ENCODE data around the gene PHLDB2.
A peak's percentile ranks its signal among the peaks of the same experiment; 100 is the strongest.

Gene PHLDB2

DNA sequence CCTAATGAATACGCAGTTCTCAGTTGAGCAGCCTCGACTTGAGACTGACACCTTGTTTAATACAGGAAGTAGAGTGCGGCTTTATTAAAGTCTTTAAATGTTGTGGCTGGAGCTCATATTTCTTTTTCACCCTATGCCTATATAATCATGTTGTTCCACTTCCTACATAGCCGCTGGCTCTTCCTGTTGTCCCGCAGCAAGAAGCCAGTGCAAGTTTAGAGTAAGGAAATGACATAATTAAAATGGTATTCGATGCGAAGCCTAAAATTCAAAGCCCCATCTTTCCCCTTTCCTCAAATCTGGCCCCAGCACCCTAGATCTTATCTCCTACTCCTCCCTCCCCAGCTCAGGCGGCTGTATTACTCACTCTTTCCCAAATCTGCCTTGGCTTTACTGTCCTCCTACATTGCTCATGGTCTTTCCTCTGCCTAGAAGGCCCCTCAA, 7.5 kb upstream of the PHLDB2 start:
- no peaks in the 10 kb centered on the region for H3K27me3 ChIP-seq (ENCODE audit: control insufficient read depth in 1 of 2, insufficient read depth in 2 of 2, low read length in 2 of 2)
- no peak overlapping the region for H3K4me3 ChIP-seq (ENCODE audit: low read depth in 1 of 2, low read length in 2 of 2)
- no peaks in the 10 kb centered on the region for H3K36me3 ChIP-seq (ENCODE audit: insufficient read depth, low read length)
- H3K9me3 ChIP-seq (ENCODE audit: low read length) = no peaks in the 10 kb centered on the region
- peaks cover 15% of the 10 kb centered on the region for H3K4me1 ChIP-seq (ENCODE audit: insufficient read depth, low read length)
- no peak overlapping the region for H3K27ac ChIP-seq (ENCODE audit: low read depth, low read length)
- no peak overlapping the region for H3K9ac ChIP-seq (ENCODE audit: low read length)

DNA sequence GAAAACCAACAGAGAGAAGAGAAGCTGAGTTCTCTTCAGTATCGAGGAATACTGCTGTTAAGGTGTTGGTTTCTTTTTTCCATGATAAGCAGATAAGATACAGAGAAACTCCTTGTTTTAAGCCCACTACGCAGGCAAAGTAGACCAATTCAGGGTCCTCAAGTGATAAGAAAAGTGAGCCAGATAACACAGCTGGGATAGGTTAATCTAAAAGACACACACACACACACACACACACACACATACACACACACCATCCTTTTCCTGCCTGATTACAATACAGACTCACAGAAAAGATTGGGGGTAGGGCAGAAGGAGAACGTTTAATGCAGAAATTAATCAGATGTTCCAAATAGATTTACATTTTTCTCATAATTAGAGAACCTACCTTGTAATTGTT, 6.5 kb upstream of the PHLDB2 start:
- Histone ChIP-seq H3K4me3 (ENCODE audit: low read depth in 1 of 2, low read length in 2 of 2) (no peak overlapping the region), H3K27ac (ENCODE audit: low read depth, low read length) (no peak overlapping the region), H3K9ac (ENCODE audit: low read length) (no peak overlapping the region)

DNA sequence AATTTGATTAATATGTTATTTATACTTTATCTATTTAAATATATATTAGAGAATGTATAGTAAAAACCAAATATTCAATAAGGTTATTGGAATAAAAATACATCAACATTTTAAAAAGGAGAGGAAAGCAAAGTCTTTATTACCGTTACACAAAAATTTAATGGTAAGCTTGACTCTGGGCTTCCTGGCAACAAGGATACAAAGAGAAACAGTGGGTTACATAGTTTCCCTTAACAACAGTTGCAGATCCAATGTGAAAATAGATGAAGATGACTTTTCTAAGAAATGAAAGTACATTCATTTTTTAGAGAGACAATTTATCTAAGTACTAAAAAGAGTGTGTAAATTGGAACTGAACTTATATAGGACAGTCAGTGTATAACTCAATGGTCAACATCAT, 6.0 kb upstream of the PHLDB2 start:
- Histone ChIP-seq H3K4me3 (ENCODE audit: low read depth in 1 of 2, low read length in 2 of 2) (no peak overlapping the region), H3K9me3 (ENCODE audit: low read length) (no peaks in the 10 kb centered on the region), H3K4me1 (ENCODE audit: insufficient read depth, low read length) (peaks cover 21% of the 10 kb centered on the region), H3K27ac (ENCODE audit: low read depth, low read length) (no peak overlapping the region), H3K36me3 (ENCODE audit: insufficient read depth, low read length) (no peaks in the 10 kb centered on the region), H3K27me3 (ENCODE audit: control insufficient read depth in 1 of 2, insufficient read depth in 2 of 2, low read length in 2 of 2) (no peaks in the 10 kb centered on the region), H3K9ac (ENCODE audit: low read length) (no peak overlapping the region)

More for the DNA sequence above, 6.5 kb upstream of the PHLDB2 start:
- Histone ChIP-seq H3K36me3 (ENCODE audit: insufficient read depth, low read length) (no peaks in the 10 kb centered on the region), H3K27me3 (ENCODE audit: control insufficient read depth in 1 of 2, insufficient read depth in 2 of 2, low read length in 2 of 2) (no peaks in the 10 kb centered on the region), H3K9me3 (ENCODE audit: low read length) (no peaks in the 10 kb centered on the region), H3K4me1 (ENCODE audit: insufficient read depth, low read length) (peaks cover 21% of the 10 kb centered on the region)

DNA sequence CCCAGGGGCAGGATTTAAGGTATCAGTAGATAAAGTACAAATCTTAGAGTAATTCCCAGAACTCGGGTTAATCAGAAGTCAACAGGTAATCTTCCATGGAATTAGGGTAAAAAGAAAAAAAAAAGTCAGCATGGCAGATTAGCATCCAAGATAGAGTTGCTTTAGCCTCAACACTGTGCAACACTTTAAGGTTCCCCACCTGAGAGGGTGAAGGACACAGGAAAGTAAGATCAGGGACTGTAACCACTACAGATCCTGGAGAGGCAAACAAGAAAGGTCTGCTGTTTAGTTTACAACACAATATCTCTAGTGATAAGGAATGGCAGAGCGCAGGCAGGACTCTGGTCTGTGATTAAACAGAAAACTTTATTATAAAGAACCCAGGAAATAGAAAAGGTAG, 4.1 kb upstream of the PHLDB2 start:
- Histone ChIP-seq H3K9me3 (ENCODE audit: low read length) (no peaks in the 10 kb centered on the region), H3K27me3 (ENCODE audit: control insufficient read depth in 1 of 2, insufficient read depth in 2 of 2, low read length in 2 of 2) (no peaks in the 10 kb centered on the region), H3K27ac (ENCODE audit: low read depth, low read length) (no peak overlapping the region), H3K4me1 (ENCODE audit: insufficient read depth, low read length) (peaks cover 30% of the 10 kb centered on the region), H3K36me3 (ENCODE audit: insufficient read depth, low read length) (no peaks in the 10 kb centered on the region), H3K9ac (ENCODE audit: low read length) (no peak overlapping the region), H3K4me3 (ENCODE audit: low read depth in 1 of 2, low read length in 2 of 2) (no peak overlapping the region)

DNA sequence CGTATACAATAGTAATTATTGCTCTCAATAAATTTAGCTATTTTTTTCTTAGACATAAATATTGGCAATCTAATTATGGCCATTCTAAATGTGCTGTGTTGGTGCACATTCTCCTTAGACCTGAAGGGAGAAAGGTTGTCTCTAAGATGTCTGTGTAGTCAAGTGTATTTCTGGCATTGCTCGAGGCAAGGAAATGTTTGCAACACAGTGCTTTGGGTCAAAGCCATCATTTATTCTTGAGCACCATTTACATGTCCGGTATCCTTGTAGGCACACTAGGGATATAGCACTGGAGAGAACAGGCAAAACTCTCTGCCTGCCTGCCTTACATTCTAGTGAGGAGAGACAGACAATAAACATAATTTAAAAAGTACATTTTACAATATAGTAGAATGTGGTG, 2.6 kb upstream of the PHLDB2 start:
- H3K9me3 ChIP-seq (ENCODE audit: low read length) = no peaks in the 10 kb centered on the region
- H3K4me1 ChIP-seq (ENCODE audit: insufficient read depth, low read length) = peaks cover 32% of the 10 kb centered on the region
- no peak overlapping the region for H3K4me3 ChIP-seq (ENCODE audit: low read depth in 1 of 2, low read length in 2 of 2)
- H3K27ac ChIP-seq (ENCODE audit: low read depth, low read length) = no peak overlapping the region
- no peaks in the 10 kb centered on the region for H3K27me3 ChIP-seq (ENCODE audit: control insufficient read depth in 1 of 2, insufficient read depth in 2 of 2, low read length in 2 of 2)
- H3K9ac ChIP-seq (ENCODE audit: low read length) = no peak overlapping the region
- no peaks in the 10 kb centered on the region for H3K36me3 ChIP-seq (ENCODE audit: insufficient read depth, low read length)

DNA sequence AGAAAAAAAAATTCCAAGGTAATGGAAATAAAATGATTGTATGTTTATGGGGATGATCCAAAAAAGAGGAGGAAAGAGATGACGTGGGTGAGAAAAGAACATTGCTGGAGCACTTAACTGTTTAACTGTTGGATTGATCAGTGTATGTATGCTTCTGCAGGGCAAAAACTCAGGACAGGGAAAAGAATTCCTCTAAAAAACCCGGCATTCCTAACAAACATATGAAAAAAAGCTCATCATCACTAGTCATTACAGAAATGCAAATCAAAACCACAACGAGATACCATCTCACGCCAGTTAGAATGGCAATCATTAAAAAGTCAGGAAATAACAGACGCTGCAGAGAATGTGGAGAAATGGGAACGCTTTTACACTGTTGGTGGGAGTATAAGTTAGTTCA, 1.6 kb upstream of the PHLDB2 start:
- no peak overlapping the region for H3K9ac ChIP-seq (ENCODE audit: low read length)
- no peak overlapping the region for H3K4me3 ChIP-seq (ENCODE audit: low read depth in 1 of 2, low read length in 2 of 2)
- no peaks in the 10 kb centered on the region for H3K36me3 ChIP-seq (ENCODE audit: insufficient read depth, low read length)
- H3K4me1 ChIP-seq (ENCODE audit: insufficient read depth, low read length) = peaks cover 41% of the 10 kb centered on the region
- H3K27ac ChIP-seq (ENCODE audit: low read depth, low read length) = no peak overlapping the region
- H3K9me3 ChIP-seq (ENCODE audit: low read length) = no peaks in the 10 kb centered on the region
- no peaks in the 10 kb centered on the region for H3K27me3 ChIP-seq (ENCODE audit: control insufficient read depth in 1 of 2, insufficient read depth in 2 of 2, low read length in 2 of 2)

DNA sequence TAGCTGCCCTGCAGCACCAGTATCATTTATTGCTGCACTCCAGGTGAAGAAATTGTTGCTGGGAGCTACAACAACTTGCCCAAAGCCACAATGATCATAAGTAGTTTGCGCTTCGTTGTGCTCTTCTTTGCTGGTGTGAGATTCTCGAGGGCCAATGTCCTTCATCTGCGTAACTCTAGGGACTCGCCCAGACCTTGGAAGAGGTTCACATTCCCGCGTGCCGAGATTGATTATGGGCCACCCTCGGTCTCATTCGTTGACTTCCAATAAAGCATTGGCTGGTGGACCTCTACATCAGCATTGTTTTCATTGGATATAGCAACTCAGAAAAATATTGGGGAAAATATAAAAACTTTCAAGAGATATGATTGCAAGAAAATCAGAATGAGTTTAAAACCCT, 423 bp upstream of the PHLDB2 start:
- H3K9me3 ChIP-seq (ENCODE audit: low read length) = no peaks in the 10 kb centered on the region
- H3K27ac ChIP-seq (ENCODE audit: low read depth, low read length) = peak overlapping the region; percentile 77
- H3K4me1 ChIP-seq (ENCODE audit: insufficient read depth, low read length) = peaks cover 44% of the 10 kb centered on the region
- H3K9ac ChIP-seq (ENCODE audit: low read length) = peak overlapping the region; percentile 77
- H3K27me3 ChIP-seq (ENCODE audit: control insufficient read depth in 1 of 2, insufficient read depth in 2 of 2, low read length in 2 of 2) = no peaks in the 10 kb centered on the region
- peak overlapping the region; percentile 75 to 99 for H3K4me3 ChIP-seq (ENCODE audit: low read depth in 1 of 2, low read length in 2 of 2)
- H3K36me3 ChIP-seq (ENCODE audit: insufficient read depth, low read length) = no peaks in the 10 kb centered on the region

DNA sequence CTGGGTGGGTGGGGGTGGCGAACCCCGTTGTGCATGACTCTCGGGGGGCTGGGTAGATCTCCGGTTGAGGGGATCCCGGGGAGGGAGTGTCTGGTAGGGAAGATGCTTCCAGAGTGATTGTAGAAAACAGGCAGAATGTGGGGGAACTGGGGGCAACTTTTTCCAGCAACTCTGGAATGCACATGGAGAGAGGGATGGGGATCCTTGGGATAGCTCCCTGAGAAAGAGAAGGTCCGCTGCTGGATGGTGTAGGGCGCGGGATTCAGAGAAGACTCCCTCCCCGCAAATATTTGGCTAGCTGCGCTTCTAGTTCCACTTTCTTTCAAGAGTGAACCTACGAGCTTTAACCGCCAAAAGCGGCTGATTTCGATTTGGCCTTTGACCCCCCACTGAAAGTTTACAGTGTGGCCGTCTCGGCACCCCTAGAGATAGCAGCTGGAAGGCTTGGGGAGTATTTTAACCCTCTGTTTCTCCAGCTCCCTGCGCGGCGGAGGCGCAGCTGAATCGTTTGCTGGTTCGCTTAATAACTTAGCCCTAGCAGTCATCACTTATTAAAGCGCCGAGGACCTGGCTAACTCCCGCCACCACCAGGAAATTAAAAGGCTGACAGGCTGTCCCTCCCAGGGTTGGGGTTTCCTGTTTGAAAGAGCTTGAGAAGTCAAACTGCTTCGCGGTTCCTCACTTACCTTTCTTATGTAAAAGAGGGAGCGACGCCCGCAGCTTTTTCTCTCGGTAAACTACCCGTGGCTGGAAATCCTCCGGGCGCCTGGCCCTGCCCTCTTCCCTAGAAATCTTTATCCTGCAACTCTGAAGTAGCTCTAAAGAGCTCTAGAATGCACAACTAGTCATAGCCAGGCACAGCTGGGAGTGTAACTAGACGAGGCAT, 1.2 kb downstream of the PHLDB2 start:
- H3K9ac ChIP-seq (ENCODE audit: low read length) = peak overlapping the region; percentile 99
- peak overlapping the region; percentile 75 to 99 for H3K4me3 ChIP-seq (ENCODE audit: low read depth in 1 of 2, low read length in 2 of 2)
- H3K27me3 ChIP-seq (ENCODE audit: control insufficient read depth in 1 of 2, insufficient read depth in 2 of 2, low read length in 2 of 2) = no peaks in the 10 kb centered on the region
- H3K4me1 ChIP-seq (ENCODE audit: insufficient read depth, low read length) = peaks cover 58% of the 10 kb centered on the region
- H3K36me3 ChIP-seq (ENCODE audit: insufficient read depth, low read length) = no peaks in the 10 kb centered on the region
- no peaks in the 10 kb centered on the region for H3K9me3 ChIP-seq (ENCODE audit: low read length)
- H3K27ac ChIP-seq (ENCODE audit: low read depth, low read length) = peak overlapping the region; percentile 77

DNA sequence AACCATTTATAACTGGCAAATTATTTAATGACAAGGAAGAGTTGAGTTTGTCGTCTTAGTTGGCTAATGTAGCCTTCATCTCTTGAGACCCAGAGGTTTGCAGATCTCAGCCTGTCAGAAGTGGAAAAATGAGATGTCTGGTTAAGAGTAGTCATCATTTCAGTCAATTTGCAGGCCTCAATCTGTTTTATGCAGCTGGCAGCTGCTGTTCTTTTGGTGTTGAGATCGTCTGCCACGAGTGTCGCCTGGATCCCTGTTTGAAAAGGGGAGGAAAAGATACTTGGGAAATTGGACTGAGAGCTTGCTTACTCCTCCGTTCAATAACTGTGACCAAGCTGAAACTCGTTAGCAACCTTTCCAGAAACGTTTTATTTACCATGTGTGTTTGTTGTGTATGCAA, 2.3 kb downstream of the PHLDB2 start:
- Histone ChIP-seq H3K27me3 (ENCODE audit: control insufficient read depth in 1 of 2, insufficient read depth in 2 of 2, low read length in 2 of 2) (no peaks in the 10 kb centered on the region), H3K27ac (ENCODE audit: low read depth, low read length) (peak overlapping the region; percentile 77), H3K9ac (ENCODE audit: low read length) (peak overlapping the region; percentile 99), H3K4me3 (ENCODE audit: low read depth in 1 of 2, low read length in 2 of 2) (peak overlapping the region in 1 of 2 donors; percentile 99), H3K9me3 (ENCODE audit: low read length) (no peaks in the 10 kb centered on the region), H3K4me1 (ENCODE audit: insufficient read depth, low read length) (peaks cover 65% of the 10 kb centered on the region), H3K36me3 (ENCODE audit: insufficient read depth, low read length) (no peaks in the 10 kb centered on the region)

DNA sequence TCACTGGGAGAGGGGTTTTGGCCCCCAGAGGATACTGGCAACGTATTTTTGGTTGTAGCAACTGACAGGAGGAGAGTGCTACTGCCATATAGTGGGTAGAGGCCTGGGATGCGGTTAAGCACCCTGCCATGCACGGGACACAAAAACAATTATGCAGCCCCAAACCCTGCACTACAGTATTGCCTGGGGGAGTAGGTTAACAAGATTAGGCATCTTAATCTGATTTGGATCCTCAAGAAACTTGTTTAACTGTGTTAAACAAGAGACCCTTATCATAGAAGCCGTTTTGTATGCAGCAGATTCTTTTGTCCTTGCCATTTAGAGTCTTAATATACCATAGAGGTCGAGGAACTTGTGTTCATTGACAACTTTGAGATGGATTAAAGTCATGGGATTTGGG, 3.4 kb downstream of the PHLDB2 start:
- H3K4me3 ChIP-seq (ENCODE audit: low read depth in 1 of 2, low read length in 2 of 2) = no peak overlapping the region
- H3K9me3 ChIP-seq (ENCODE audit: low read length) = no peaks in the 10 kb centered on the region
- H3K9ac ChIP-seq (ENCODE audit: low read length) = no peak overlapping the region
- no peaks in the 10 kb centered on the region for H3K27me3 ChIP-seq (ENCODE audit: control insufficient read depth in 1 of 2, insufficient read depth in 2 of 2, low read length in 2 of 2)
- H3K36me3 ChIP-seq (ENCODE audit: insufficient read depth, low read length) = no peaks in the 10 kb centered on the region
- peaks cover 63% of the 10 kb centered on the region for H3K4me1 ChIP-seq (ENCODE audit: insufficient read depth, low read length)
- peak overlapping the region; percentile 29 for H3K27ac ChIP-seq (ENCODE audit: low read depth, low read length)

DNA sequence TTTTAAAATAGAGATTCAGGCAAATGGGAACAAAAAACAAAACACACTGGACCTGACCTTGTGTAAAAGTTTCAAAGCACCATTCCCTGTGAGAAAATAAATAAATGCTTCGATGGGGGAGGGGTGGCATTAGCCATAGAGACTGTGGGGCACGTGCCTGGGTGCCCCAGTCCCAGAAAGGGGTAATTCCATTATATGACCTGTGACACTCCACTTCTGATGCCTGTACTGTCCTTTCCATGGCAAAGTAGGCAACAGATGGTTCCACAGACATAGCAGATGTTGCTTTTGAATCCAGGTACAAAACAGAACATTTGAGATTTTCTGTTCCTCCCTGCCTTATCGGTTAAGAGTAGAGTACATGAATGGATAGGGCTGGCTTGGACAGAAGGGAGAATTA, 3.9 kb downstream of the PHLDB2 start:
- H3K9me3 ChIP-seq (ENCODE audit: low read length) = no peaks in the 10 kb centered on the region
- peaks cover 69% of the 10 kb centered on the region for H3K4me1 ChIP-seq (ENCODE audit: insufficient read depth, low read length)
- no peaks in the 10 kb centered on the region for H3K36me3 ChIP-seq (ENCODE audit: insufficient read depth, low read length)
- peak overlapping the region in 1 of 2 donors; percentile 6 for H3K4me3 ChIP-seq (ENCODE audit: low read depth in 1 of 2, low read length in 2 of 2)
- H3K27ac ChIP-seq (ENCODE audit: low read depth, low read length) = peak overlapping the region; percentile 92
- no peaks in the 10 kb centered on the region for H3K27me3 ChIP-seq (ENCODE audit: control insufficient read depth in 1 of 2, insufficient read depth in 2 of 2, low read length in 2 of 2)
- no peak overlapping the region for H3K9ac ChIP-seq (ENCODE audit: low read length)

Data from muscle layer of colon (tissue), 2 donors.